Left lung (tissue), 10 donors: Measurements from ENCODE around the gene BASP1. TPM values are rescaled to one million over a fixed set of nuclear protein-coding genes. Genes with fewer than 3 reads are reported as not detected.
A peak's percentile ranks its signal among the peaks of the same experiment; 100 is the strongest.

Experiments
- ATAC-seq: fragments of 200-7000 bp; cut with Tn5 transposase; one replicate; pipeline ENCODE4 v1.9.1; 2020; ENCODE audit warnings: moderate library complexity
- DNase-seq, 4 donors: peaks; one replicate each; pipeline ENCODE4 v3.0.0-alpha.2; 2013 to 2020
- H3K27ac ChIP-seq, 2 donors: fragments of 200-600 bp; sonication (generic) in 1 of 2; one replicate each; pipeline versions ENCODE4 v1.5.0 to v1.8.0; 2020 to 2021
- H3K27me3 ChIP-seq, 2 donors: fragments of 200-600 bp; sonication (generic) in 1 of 2; one replicate each; pipeline versions ENCODE4 v1.5.0 to v1.8.0; 2020 to 2021
- H3K36me3 ChIP-seq, 2 donors: fragments of 200-600 bp; sonication (generic) in 1 of 2; one replicate each; pipeline versions ENCODE4 v1.5.0 to v1.8.0; 2020 to 2021
- H3K4me1 ChIP-seq, 2 donors: fragments of 200-600 bp; one replicate each; pipeline ENCODE4 v1.8.0; 2021
- H3K4me3 ChIP-seq, 2 donors: fragments of 200-600 bp; sonication (generic) in 1 of 2; one replicate each; pipeline versions ENCODE4 v1.5.0 to v1.8.0; 2020 to 2021; ENCODE audit warnings: mild to moderate bottlenecking in 1 of 2
- H3K9me3 ChIP-seq, 2 donors: fragments of 200-600 bp; sonication (generic) in 1 of 2; one replicate each; pipeline versions ENCODE4 v1.5.0 to v1.8.0; 2020 to 2021
- intact Hi-C, 2 donors: fragments of 100-400 bp; cut with DNase I; formaldehyde crosslinking; loops; one replicate each; pipeline versions ENCODE4 v1.11.2 to v1.14.2; 2022
- polyA plus RNA-seq, 6 donors: library from polyadenylated mRNA; unstranded; fragments of 120-200 nt; gene quantifications; one replicate each; pipeline ENCODE4 v1.2.1, GENCODE V29; 2013; ENCODE audit not compliant: insufficient read length in 6 of 6
- total RNA-seq, 2 donors: library from RNA; stranded (reverse); fragmentation: NEBNext Ultra II Directional; extraction: Animal tissue kit (Norgen Biotek cat#: 25700); gene quantifications; one replicate each; pipeline ENCODE4 v1.2.1, GENCODE V29; 2021
- TF ChIP-seq, protein P1 (sequence below), 2 donors: fragments of 200-600 bp; sonication (generic) in 1 of 2; IDR thresholded peaks; one replicate each; pipeline versions ENCODE4 v1.5.0 to v1.8.0; 2021; ENCODE audit warnings: antibody characterized with exemption in 2 of 2
- donor health status: DM: no; HTN: yes; CAD: no.
- donor health status: DM: no; HTN: no; CAD: no.

BASP1 gene
- total and polyA plus RNA-seq, 8 donors = 22.9 to 63.2 (median 42.8) TPM

DNA sequence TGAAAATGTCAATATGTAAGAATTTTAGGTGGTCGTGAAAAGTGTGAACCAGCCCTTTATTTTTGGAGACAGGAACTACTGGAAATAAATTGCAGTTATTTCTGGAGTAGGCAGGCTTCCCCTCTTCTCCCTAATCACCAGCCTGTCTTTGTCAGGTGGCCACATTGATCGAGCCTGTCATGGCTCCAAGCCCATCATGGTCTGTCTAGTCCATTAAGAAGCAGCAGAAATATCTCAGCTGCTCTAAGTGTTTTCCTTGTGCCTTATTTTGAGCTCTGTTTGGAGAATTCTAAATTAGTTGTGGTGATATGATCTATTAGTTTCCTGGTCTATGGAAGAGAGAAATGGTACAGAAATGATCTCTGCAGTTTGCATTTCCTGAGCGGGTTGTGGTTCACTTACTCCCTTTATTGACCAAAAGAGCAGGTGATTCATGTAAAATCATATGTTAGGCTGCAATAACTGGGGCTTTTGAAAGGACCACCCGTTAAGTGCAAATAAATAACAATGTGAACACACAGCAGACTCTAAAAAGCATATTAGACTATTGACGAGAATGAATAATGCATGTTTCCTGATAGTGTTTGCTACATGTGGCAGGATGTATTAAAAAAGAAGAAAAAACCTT, 42.3 kb downstream of the BASP1 start:
- H3K4me1 ChIP-seq = peaks cover 0 to 30% of the 10 kb centered on the region in 2 donors
- intact Hi-C loops = no loop called here
- no peaks in the 10 kb centered on the region for H3K27me3 ChIP-seq
- DNase-seq (no peak), ATAC-seq (no peak)
- no peak overlapping the region for H3K27ac ChIP-seq
- H3K9me3 ChIP-seq = no peaks in the 10 kb centered on the region
- H3K4me3 ChIP-seq = no peak overlapping the region
- no peaks in the 10 kb centered on the region for H3K36me3 ChIP-seq
- TF ChIP-seq, protein P1, sequence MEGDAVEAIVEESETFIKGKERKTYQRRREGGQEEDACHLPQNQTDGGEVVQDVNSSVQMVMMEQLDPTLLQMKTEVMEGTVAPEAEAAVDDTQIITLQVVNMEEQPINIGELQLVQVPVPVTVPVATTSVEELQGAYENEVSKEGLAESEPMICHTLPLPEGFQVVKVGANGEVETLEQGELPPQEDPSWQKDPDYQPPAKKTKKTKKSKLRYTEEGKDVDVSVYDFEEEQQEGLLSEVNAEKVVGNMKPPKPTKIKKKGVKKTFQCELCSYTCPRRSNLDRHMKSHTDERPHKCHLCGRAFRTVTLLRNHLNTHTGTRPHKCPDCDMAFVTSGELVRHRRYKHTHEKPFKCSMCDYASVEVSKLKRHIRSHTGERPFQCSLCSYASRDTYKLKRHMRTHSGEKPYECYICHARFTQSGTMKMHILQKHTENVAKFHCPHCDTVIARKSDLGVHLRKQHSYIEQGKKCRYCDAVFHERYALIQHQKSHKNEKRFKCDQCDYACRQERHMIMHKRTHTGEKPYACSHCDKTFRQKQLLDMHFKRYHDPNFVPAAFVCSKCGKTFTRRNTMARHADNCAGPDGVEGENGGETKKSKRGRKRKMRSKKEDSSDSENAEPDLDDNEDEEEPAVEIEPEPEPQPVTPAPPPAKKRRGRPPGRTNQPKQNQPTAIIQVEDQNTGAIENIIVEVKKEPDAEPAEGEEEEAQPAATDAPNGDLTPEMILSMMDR (IDR thresholded peaks at IDR 0.05) = no peak

DNA sequence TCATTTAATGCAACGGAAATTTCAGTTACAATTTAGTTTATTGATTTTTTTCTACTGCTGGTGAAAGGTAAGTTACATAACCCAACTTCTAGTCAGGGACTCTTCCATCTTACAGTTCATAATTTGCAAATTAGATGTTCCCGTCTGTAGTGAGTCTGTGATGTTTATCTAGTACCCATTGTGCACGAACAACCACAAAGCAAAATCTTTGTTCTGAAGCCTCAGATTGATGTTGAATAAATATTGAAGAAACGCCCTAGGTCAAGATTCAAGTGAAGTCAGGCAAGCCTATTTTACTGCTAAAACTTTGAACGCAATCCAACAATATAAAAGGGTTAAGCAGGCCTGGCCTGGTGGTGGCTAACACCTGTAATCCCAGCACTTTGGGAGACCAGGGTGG, 43.1 kb downstream of the BASP1 start:
- TF ChIP-seq, protein P1 (IDR thresholded peaks at IDR 0.05) = no peak

GRCh38 chr5:17261075-17261474, 43.6 kb downstream of the BASP1 start:
- peak overlapping the region in 1 of 2 donors; percentile 33 for H3K27ac ChIP-seq
- DNase-seq (no peak), ATAC-seq (peak; percentile 32)
- H3K27me3 ChIP-seq = no peaks in the 10 kb centered on the region
- H3K9me3 ChIP-seq = no peaks in the 10 kb centered on the region
- peaks cover 0 to 17% of the 10 kb centered on the region in 2 donors for H3K4me1 ChIP-seq
- intact Hi-C loops = no loop called here
- TF ChIP-seq, protein P1 (IDR thresholded peaks at IDR 0.05) = no peak
- no peaks in the 10 kb centered on the region for H3K36me3 ChIP-seq
- H3K4me3 ChIP-seq = no peak overlapping the region

More for the DNA sequence above, 43.1 kb downstream of the BASP1 start:
- Histone ChIP-seq H3K4me1 (peaks cover 0 to 22% of the 10 kb centered on the region in 2 donors), H3K27me3 (no peaks in the 10 kb centered on the region), H3K4me3 (no peak overlapping the region), H3K27ac (peak overlapping the region in 1 of 2 donors; percentile 33), H3K9me3 (no peaks in the 10 kb centered on the region), H3K36me3 (no peaks in the 10 kb centered on the region)
- no peak for ATAC-seq
- intact Hi-C loops = no loop called here
- no peak for DNase-seq

- no peaks in the 10 kb centered on the region for H3K36me3 ChIP-seq
- no peak overlapping the region for H3K4me3 ChIP-seq
- TF ChIP-seq, protein P1 (IDR thresholded peaks at IDR 0.05) = no peak
- no peak overlapping the region for H3K27ac ChIP-seq
- H3K4me1 ChIP-seq = peaks cover 0 to 12% of the 10 kb centered on the region in 2 donors
- no peak for DNase-seq
- intact Hi-C loops = no loop called here
- no peaks in the 10 kb centered on the region for H3K27me3 ChIP-seq
- no peak for ATAC-seq
- no peaks in the 10 kb centered on the region for H3K9me3 ChIP-seq
Measured at GRCh38 chr5:17265041-17265440, 47.6 kb downstream of the BASP1 start.

GRCh38 chr5:17267106-17267505, 49.7 kb downstream of the BASP1 start:
- DNase-seq (no peak), ATAC-seq (no peak)
- Histone ChIP-seq H3K27ac (no peak overlapping the region), H3K9me3 (no peaks in the 10 kb centered on the region), H3K4me3 (no peak overlapping the region), H3K36me3 (no peaks in the 10 kb centered on the region), H3K27me3 (no peaks in the 10 kb centered on the region), H3K4me1 (peaks cover 0 to 8% of the 10 kb centered on the region in 2 donors)
- TF ChIP-seq, protein P1 (IDR thresholded peaks at IDR 0.05) = no peak
- intact Hi-C loops = no loop called here
